Subcutaneous abdominal adipose tissue (tissue), 5 donors: ENCODE measurements around the gene DHODH.
A peak's percentile ranks its signal among the peaks of the same experiment; 100 is the strongest.

Source experiments
- H3K27ac ChIP-seq: one replicate; pipeline ENCODE4 v1.7.0; 2013; ENCODE audit warnings: low read depth, mild to moderate bottlenecking, inconsistent platforms, low read length, moderate library complexity
- H3K27me3 ChIP-seq, 5 donors: one replicate each; pipeline ENCODE4 v1.7.0; 2013; ENCODE audit warnings: low read length in 5 of 5, inconsistent platforms in 1 of 5; ENCODE audit not compliant: control insufficient read depth in 5 of 5, insufficient read depth in 4 of 5
- H3K36me3 ChIP-seq, 5 donors: one replicate each; pipeline ENCODE4 v1.7.0; 2013; ENCODE audit warnings: low read length in 5 of 5; ENCODE audit not compliant: control insufficient read depth in 5 of 5, insufficient read depth in 5 of 5
- H3K4me1 ChIP-seq, 5 donors: one replicate each; pipeline ENCODE4 v1.7.0; 2013; ENCODE audit warnings: low read length in 5 of 5, mild to moderate bottlenecking in 3 of 5, moderate library complexity in 1 of 5; ENCODE audit not compliant: control insufficient read depth in 5 of 5, insufficient read depth in 5 of 5
- H3K4me3 ChIP-seq, 5 donors: one replicate each; pipeline ENCODE4 v1.7.0; 2013; ENCODE audit warnings: low read length in 5 of 5, low read depth in 1 of 5
- H3K9ac ChIP-seq, 5 donors: one replicate each; pipeline ENCODE4 v1.7.0; 2013; ENCODE audit warnings: low read length in 5 of 5, mild to moderate bottlenecking in 4 of 5, moderate library complexity in 3 of 5
- H3K9me3 ChIP-seq, 5 donors: one replicate each; pipeline ENCODE4 v1.7.0; 2013; ENCODE audit warnings: low read length in 5 of 5; ENCODE audit not compliant: control insufficient read depth in 5 of 5
- donor health status: healthy.
- donor health status: healthy.
- donor health status: healthy.
- donor health status: healthy.
- donor health status: healthy.

The DHODH gene

DNA sequence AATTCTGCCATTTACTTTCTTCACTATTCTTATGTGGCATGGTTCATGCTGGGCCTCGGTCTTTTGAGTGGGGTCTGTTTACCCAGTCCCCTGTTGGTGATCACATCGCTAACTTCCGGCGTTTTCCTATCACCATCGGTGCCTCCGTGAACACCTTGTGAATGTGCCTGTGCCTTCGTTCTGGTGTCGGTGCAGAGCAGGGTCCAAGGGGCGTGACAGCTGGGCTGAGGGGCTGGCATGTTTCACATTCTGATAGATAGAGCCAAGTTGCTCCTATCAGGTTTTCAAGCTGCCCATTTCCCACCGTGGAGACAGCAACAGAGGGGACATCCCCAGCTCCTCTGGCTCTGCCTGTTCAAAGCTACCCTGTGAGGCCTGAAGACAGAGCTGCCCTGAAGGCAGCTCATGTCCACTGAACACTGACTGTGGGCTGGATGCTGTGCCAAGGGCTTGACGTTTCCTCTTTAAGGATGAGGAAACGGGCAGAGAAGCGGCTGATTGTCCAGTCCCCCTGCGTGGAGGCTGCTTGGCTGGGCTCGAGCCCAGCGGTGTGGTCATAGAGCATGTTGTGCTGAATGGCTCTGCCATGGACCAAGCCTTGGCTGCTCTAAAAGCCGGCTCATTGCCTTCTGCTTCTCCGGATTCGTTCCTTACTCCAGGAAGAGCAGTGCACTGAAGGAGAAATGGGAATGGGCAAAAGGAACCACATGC, 17.0 kb downstream of the DHODH start:
- Histone ChIP-seq H3K9me3 (no peaks in the 10 kb centered on the region), H3K27ac (no peak overlapping the region), H3K4me1 (peaks cover 5 to 12% (median 11%) of the 10 kb centered on the region in 5 donors), H3K9ac (no peak overlapping the region), H3K4me3 (no peak overlapping the region), H3K27me3 (no peaks in the 10 kb centered on the region), H3K36me3 (peaks cover 0 to 65% (median 43%) of the 10 kb centered on the region in 5 donors)

DNA sequence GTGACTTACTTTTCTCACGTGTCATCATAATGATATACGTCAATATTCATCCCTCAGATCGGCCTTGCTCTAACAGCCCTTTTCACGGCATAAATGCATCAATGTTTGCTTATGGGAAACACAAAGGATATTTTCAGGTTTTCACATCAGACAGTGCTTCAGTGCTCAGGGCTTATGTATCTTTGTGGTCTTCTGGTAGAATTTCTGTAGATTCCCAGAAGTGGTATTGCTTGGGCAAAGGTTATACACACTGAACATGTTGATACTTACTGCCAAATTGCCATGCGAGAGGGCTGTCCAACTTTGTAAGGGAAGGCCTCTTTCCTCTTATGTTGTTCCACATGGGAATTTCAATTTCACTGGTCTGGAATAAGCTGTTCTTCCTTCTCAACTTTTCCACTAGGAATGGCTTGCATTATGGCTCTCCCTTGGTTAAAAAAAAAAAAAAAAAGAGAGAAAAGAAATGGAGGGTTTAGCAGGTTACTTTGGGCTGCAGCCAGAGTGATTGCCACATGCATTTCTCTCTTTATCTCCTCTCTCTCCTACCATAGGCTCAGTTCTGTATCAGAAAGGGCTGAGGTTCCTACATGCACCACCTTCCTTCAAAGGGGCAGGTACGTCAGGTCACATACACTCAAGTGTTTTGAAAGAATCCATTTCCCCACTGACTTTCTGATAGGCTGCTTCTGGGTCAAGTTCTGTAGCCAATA, 19.3 kb downstream of the DHODH start:
- Histone ChIP-seq H3K9ac (no peak overlapping the region), H3K4me1 (peaks cover 5 to 12% (median 11%) of the 10 kb centered on the region in 5 donors), H3K36me3 (peaks cover 0 to 44% (median 27%) of the 10 kb centered on the region in 5 donors), H3K4me3 (no peak overlapping the region), H3K27ac (peak overlapping the region; percentile 58), H3K27me3 (no peaks in the 10 kb centered on the region), H3K9me3 (no peaks in the 10 kb centered on the region)

DNA sequence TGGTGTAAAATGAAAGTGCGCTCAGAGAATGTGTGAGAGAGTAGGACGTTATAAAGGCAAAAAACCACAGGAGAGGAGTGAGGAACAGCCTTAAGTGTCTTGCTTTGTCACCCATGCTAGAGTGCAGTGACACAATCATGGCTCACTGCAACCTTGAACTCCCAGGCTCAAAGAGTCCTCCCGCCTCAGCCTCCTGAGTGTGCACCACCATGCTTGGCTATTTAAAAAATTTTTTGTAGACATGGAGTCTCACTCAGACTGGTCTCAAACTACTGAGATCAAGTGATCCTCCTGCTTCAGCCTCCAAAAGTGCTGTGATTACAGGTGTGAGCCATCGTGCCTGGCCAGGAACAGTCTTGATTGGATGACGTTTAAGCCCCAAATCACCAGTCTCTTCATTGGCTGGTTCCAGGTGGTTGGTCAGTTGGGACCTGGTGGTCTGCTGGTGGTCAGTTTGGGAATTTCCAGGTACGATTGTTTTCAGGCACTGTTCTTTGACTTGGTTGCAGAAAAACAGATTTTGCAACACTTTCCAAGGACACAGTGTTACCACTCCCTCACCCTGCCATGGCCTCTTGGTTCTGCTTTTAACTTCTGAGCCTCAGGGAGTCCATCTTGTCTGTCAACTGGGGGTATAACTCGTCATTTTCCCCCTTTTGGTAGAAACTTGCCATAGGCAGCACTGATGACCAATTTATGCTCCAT, 21.2 kb downstream of the DHODH start:
- Histone ChIP-seq H3K27ac (no peak overlapping the region), H3K9ac (no peak overlapping the region), H3K9me3 (no peaks in the 10 kb centered on the region), H3K27me3 (no peaks in the 10 kb centered on the region), H3K4me1 (peaks cover 4 to 12% (median 11%) of the 10 kb centered on the region in 5 donors), H3K4me3 (no peak overlapping the region), H3K36me3 (peaks cover 0 to 30% (median 11%) of the 10 kb centered on the region in 5 donors)

DNA sequence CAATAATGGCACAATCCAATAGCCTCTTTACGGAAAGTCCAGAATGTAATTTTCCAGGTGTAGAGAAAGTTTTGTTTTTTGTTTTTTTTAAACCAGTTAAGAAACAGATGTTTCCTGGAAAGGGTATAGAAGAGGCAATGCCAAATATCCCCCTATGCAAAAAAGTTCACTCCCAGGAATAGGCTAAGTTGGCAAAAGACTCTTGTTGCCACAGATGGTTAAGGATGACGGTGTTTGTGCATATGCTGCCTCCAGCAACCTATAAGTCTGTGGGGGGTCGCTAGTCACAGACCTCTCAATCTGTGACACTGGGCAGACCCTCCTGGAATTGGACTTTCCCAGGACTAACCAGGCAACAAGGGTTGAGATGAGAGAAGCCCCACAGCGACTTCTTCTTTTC, 24.9 kb downstream of the DHODH start:
- peaks cover 0 to 2% (median 0%) of the 10 kb centered on the region in 5 donors for H3K9me3 ChIP-seq
- H3K27me3 ChIP-seq = no peaks in the 10 kb centered on the region
- H3K36me3 ChIP-seq = peaks cover 0 to 11% (median 3%) of the 10 kb centered on the region in 5 donors
- peaks cover 0 to 2% (median 1%) of the 10 kb centered on the region in 5 donors for H3K4me1 ChIP-seq
- no peak overlapping the region for H3K4me3 ChIP-seq
- no peak overlapping the region for H3K27ac ChIP-seq
- H3K9ac ChIP-seq = no peak overlapping the region

DNA sequence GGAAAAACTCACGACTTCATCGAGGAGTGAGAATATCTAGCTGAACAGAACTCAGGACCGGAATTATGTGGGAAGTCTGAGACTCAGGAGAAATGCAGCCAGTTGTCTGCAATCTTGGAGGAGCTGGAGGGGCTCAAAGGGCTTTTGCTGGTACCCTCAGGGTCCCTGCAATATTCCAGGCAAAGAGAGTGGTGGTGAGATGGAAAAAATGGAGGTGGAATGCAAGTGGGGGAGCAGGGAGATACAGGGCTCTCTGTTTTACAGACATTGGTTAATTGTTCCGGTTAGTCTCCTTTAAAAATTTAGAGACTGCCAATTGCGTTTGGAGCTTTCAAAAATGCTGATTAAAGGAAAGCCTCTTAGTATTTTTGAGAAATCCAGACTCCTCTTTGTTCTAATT, 27.6 kb downstream of the DHODH start:
- Histone ChIP-seq H3K27ac (no peak overlapping the region), H3K36me3 (peaks cover 0 to 11% (median 3%) of the 10 kb centered on the region in 5 donors), H3K27me3 (no peaks in the 10 kb centered on the region), H3K4me1 (no peaks in the 10 kb centered on the region), H3K9ac (no peak overlapping the region), H3K4me3 (no peak overlapping the region), H3K9me3 (peaks cover 0 to 2% (median 0%) of the 10 kb centered on the region in 5 donors)

DNA sequence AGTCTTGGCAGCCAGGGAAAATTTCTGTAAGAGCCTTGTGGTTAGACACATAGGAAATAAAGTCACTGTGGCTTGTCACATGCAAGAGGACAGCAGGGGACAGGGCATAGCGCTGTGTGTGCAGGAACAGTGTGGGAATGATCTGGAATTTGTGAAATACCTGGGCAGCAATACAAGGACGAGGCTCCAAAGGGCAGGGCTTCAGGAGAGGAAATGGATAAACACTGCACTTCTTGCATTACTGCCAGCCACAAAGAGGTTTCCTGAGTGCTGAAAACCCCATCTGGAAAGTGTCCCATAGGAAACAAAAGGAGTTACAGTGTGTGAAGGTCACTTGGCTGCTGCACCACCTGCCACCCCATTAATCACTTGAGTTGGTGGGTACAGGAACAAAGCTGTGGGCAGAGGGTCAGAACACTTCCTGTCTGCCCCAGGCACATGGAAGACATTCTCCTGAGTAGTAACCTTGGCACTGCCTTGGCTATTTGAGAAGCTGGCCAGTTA, 33.7 kb downstream of the DHODH start:
- Histone ChIP-seq H3K27me3 (no peaks in the 10 kb centered on the region), H3K4me1 (peaks cover 0 to 8% (median 2%) of the 10 kb centered on the region in 5 donors), H3K27ac (no peak overlapping the region), H3K36me3 (peaks cover 0 to 24% (median 15%) of the 10 kb centered on the region in 5 donors), H3K9ac (no peak overlapping the region), H3K4me3 (no peak overlapping the region), H3K9me3 (peaks cover 0 to 2% (median 0%) of the 10 kb centered on the region in 5 donors)

DNA sequence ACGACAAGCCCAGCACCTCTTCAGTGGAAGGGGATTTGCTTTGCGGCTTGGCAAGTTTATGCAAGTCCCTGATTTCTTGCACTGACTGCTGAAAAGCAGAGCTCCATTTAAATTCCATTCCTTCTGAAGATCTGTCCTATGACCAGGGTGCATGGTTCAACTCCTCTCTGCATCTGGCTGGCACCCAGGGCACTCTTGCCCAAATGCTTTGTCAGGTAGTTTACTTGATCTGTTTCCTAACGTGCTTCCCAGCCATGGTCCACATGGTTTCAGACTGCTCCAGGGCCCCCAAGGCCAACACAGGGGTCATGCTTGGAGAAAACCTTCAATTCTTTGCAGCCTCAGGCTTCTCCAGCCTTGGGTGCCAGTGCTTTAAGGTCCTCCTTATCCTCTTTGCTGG, 34.5 kb downstream of the DHODH start:
- H3K9ac ChIP-seq = no peak overlapping the region
- H3K4me1 ChIP-seq = peaks cover 0 to 8% (median 2%) of the 10 kb centered on the region in 5 donors
- no peaks in the 10 kb centered on the region for H3K27me3 ChIP-seq
- H3K27ac ChIP-seq = no peak overlapping the region
- H3K36me3 ChIP-seq = peaks cover 0 to 22% (median 14%) of the 10 kb centered on the region in 5 donors
- peaks cover 0 to 1% (median 0%) of the 10 kb centered on the region in 5 donors for H3K9me3 ChIP-seq
- H3K4me3 ChIP-seq = no peak overlapping the region

DNA sequence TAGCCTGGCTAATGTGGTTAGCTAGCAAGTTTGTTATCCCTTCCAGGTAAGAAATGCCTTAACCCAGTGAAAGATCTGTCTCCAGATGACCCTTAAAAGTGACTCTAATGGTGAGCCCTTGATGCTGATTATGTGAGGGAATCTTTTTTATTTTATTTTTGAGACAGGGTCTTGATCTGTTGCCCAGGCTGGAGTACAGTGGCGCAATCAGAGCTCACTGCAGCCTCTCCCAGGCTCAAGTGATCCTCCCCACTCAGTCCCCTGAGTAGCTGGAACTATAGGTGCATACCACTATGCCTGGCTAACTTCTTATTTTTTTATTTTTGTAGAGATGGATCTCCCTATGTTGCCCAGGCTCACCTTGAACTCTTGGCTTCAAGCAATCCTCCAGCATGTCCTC, 35.0 kb downstream of the DHODH start:
- H3K36me3 ChIP-seq = peaks cover 0 to 20% (median 12%) of the 10 kb centered on the region in 5 donors
- H3K27ac ChIP-seq = no peak overlapping the region
- H3K4me1 ChIP-seq = peaks cover 0 to 8% (median 2%) of the 10 kb centered on the region in 5 donors
- H3K9ac ChIP-seq = no peak overlapping the region
- no peak overlapping the region for H3K4me3 ChIP-seq
- H3K9me3 ChIP-seq = no peaks in the 10 kb centered on the region
- no peaks in the 10 kb centered on the region for H3K27me3 ChIP-seq

DNA sequence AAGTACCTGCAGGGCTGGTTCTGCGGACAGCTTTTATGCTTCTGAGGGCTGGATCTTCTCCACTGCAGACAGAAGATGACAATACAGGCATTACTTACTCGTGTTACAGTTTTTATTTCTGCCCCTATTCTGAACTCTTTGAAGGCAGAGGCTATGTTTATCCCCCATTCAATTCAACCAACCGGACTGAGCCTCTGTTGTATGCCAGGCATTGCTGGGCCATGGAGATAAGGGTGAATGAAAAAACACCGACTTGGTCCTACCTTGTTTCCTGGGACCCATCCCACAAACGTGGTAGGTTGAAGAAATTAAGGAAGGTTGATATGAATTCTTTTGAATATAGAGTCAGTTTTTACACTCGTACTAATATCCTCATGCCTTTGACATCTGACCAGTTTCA, 35.8 kb downstream of the DHODH start:
- Histone ChIP-seq H3K36me3 (peaks cover 0 to 20% (median 12%) of the 10 kb centered on the region in 5 donors), H3K27ac (no peak overlapping the region), H3K4me3 (no peak overlapping the region), H3K27me3 (no peaks in the 10 kb centered on the region), H3K9me3 (peaks cover 0 to 4% (median 0%) of the 10 kb centered on the region in 5 donors), H3K4me1 (peaks cover 0 to 8% (median 2%) of the 10 kb centered on the region in 5 donors), H3K9ac (no peak overlapping the region)
